ENCODE data around the gene HSBP1.

The HSBP1 gene

DNA sequence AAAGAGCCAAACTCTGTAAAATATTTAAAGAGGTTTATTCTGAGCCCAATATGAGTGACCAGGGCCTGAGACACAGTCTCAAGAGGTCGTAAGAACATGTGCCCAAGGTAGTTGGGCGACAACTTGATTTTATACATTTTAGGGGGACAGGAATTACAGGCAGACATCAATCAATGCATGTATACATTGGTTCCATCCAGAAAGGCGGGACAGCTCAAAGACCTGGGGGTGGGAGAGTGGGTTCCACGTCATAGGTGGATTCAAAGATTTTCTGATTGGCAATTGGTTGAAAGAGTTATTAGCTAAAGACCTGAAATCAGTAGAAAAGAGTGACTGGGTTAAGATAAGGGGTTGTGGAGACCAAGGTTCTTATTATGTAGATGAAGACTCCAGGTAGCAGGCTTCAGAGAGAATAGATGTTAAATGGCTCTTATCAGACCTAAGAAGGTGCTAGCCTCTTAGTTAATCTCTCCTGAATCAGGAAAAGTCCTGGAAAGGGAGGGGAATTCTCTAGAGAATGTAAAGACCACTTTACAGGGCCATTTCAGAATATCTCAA is 32.4 kb downstream of the HSBP1 start:
- DNase-seq (ENCODE audit: low spot score): no peak
- in situ Hi-C loops (cut with MboI; ENCODE audit: low pct_unique_long_range_greater_than_20kb, low sequenced_read_pairs, unreplicated experiment): no loop called here
- no peak for TF ChIP-seq CTCF (IDR thresholded peaks at IDR 0.05; ENCODE audit: extremely low read depth, insufficient read depth, missing control alignments)

DNA sequence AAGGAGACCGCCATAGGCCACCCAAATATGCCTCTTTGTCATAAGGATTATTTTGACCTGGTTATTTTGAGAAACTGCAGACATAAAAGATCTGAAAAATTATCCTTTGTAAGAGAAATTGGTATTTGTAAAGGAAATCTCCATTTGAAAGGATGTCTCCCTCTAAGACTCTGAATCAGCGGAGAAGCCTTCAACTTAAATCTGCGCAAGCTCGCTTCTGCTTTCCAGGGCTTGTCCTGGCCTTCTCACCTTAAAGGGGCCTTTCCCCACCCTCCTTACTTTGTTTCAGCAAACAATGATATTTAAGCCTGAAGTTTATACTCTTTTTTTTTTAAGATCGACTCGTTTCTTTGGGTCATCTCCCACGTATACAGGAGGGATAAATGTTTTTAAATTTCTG is 34.5 kb downstream of the HSBP1 start:
- no peak for DNase-seq (ENCODE audit: low spot score)
- no peak for TF ChIP-seq CTCF (IDR thresholded peaks at IDR 0.05; ENCODE audit: extremely low read depth, insufficient read depth, missing control alignments)
- in situ Hi-C loops (cut with MboI; ENCODE audit: low pct_unique_long_range_greater_than_20kb, low sequenced_read_pairs, unreplicated experiment): no loop called here

- no peak for DNase-seq (ENCODE audit: low spot score)
- TF ChIP-seq CTCF (IDR thresholded peaks at IDR 0.05; ENCODE audit: extremely low read depth, insufficient read depth, missing control alignments): no peak
- in situ Hi-C loops (cut with MboI; ENCODE audit: low pct_unique_long_range_greater_than_20kb, low sequenced_read_pairs, unreplicated experiment): no loop called here
Observed at GRCh38 chr16:83842756-83843507, 35.2 kb downstream of the HSBP1 start.

GRCh38 chr16:83843657-83844056 is 35.9 kb downstream of the HSBP1 start:
- no peak for TF ChIP-seq CTCF (IDR thresholded peaks at IDR 0.05; ENCODE audit: extremely low read depth, insufficient read depth, missing control alignments)
- in situ Hi-C loops (cut with MboI; ENCODE audit: low pct_unique_long_range_greater_than_20kb, low sequenced_read_pairs, unreplicated experiment): no loop called here
- DNase-seq (ENCODE audit: low spot score): no peak

DNA sequence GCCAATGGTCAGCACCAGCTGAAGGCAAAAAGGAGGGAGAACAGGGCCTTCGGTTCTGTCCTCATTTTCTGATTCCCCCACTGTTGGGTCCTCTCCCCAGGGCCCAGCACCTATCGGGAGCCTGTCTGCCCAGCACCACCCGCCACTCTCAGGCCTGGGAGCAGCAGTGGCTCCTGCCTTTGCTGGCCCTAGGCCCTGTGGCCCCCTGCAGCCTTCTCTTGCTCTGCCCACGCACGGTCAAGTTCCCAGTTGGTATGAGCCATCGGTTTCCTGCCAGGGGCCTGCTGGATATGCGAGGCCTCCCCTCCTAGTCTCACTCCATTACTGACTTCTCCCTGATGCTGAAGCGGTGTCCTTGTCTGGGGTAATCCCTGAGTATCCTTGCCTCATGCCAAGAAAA is 37.5 kb downstream of the HSBP1 start:
- TF ChIP-seq CTCF (IDR thresholded peaks at IDR 0.05; ENCODE audit: extremely low read depth, insufficient read depth, missing control alignments): no peak
- no peak for DNase-seq (ENCODE audit: low spot score)
- in situ Hi-C loops (cut with MboI; ENCODE audit: low pct_unique_long_range_greater_than_20kb, low sequenced_read_pairs, unreplicated experiment): no loop called here

- TF ChIP-seq CTCF (IDR thresholded peaks at IDR 0.05; ENCODE audit: extremely low read depth, insufficient read depth, missing control alignments): no peak
- in situ Hi-C loops (cut with MboI; ENCODE audit: low pct_unique_long_range_greater_than_20kb, low sequenced_read_pairs, unreplicated experiment): no loop called here
- DNase-seq (ENCODE audit: low spot score): peak; percentile 3
Observed at GRCh38 chr16:83847371-83848225, 39.8 kb downstream of the HSBP1 start.

Measured in GM13977 (cell line).